Skeletal muscle cell (primary cell): ENCODE measurements around the gene PPAN.

Experiments
- DNase-seq: peaks from one replicate; pipeline ENCODE4 v3.0.0-alpha.2; 2010; ENCODE audit warnings: low read depth
- H3K4me3 ChIP-seq: 2 replicates; pipeline ENCODE4 v1.5.1; 2011; ENCODE audit warnings: low read depth, mild to moderate bottlenecking, control low read depth, low read length, moderate library complexity

Gene PPAN

GRCh38 chr19:10136936-10137335 is 30.8 kb downstream of the PPAN start:
- DNase-seq, result no peak
- no peak overlapping the region for H3K4me3 ChIP-seq

GRCh38 chr19:10137751-10138682 is 31.9 kb downstream of the PPAN start:
- DNase-seq, result no peak
- H3K4me3 ChIP-seq, result no peak overlapping the region

GRCh38 chr19:10138879-10139795 is 33.0 kb downstream of the PPAN start:
- H3K4me3 ChIP-seq, result no peak overlapping the region
- DNase-seq, result no peak

- H3K4me3 ChIP-seq, result no peak overlapping the region
- DNase-seq, result no peak
Observed at GRCh38 chr19:10139952-10140351, 33.8 kb downstream of the PPAN start.

GRCh38 chr19:10141479-10141878 is 35.3 kb downstream of the PPAN start:
- no peak for DNase-seq
- no peak overlapping the region for H3K4me3 ChIP-seq

- H3K4me3 ChIP-seq, result no peak overlapping the region
- DNase-seq, result no peak
Observed at GRCh38 chr19:10141973-10142372, 35.8 kb downstream of the PPAN start.

GRCh38 chr19:10142701-10143375 is 36.7 kb downstream of the PPAN start:
- H3K4me3 ChIP-seq, result no peak overlapping the region
- no peak for DNase-seq

- H3K4me3 ChIP-seq, result no peak overlapping the region
- no peak for DNase-seq
Observed at GRCh38 chr19:10143681-10144080, 37.5 kb downstream of the PPAN start.

- H3K4me3 ChIP-seq, result no peak overlapping the region
- DNase-seq, result no peak
Observed at GRCh38 chr19:10144361-10144760, 38.2 kb downstream of the PPAN start.

- no peak overlapping the region for H3K4me3 ChIP-seq
- DNase-seq, result no peak
Observed at GRCh38 chr19:10145031-10145430, 38.9 kb downstream of the PPAN start.

GRCh38 chr19:10146142-10146541 is 40.0 kb downstream of the PPAN start:
- DNase-seq, result no peak
- no peak overlapping the region for H3K4me3 ChIP-seq

GRCh38 chr19:10149427-10149826 is 43.3 kb downstream of the PPAN start:
- DNase-seq, result no peak
- H3K4me3 ChIP-seq, result no peak overlapping the region

GRCh38 chr19:10151521-10151920 is 45.4 kb downstream of the PPAN start:
- no peak overlapping the region for H3K4me3 ChIP-seq
- no peak for DNase-seq

- DNase-seq, result no peak
- no peak overlapping the region for H3K4me3 ChIP-seq
Observed at GRCh38 chr19:10152100-10152499, 45.9 kb downstream of the PPAN start.

- DNase-seq, result no peak
- no peak overlapping the region for H3K4me3 ChIP-seq
Observed at GRCh38 chr19:10155839-10156238, 49.7 kb downstream of the PPAN start.

- DNase-seq, result no peak
- H3K4me3 ChIP-seq, result no peak overlapping the region
Observed at GRCh38 chr19:10158071-10158470, 51.9 kb downstream of the PPAN start.

- no peak overlapping the region for H3K4me3 ChIP-seq
- no peak for DNase-seq
Observed at GRCh38 chr19:10158485-10158884, 52.3 kb downstream of the PPAN start.

- H3K4me3 ChIP-seq, result no peak overlapping the region
- DNase-seq, result no peak
Observed at GRCh38 chr19:10159610-10160009, 53.4 kb downstream of the PPAN start.
